Activated T-cell treated with anti-CD3 and anti-CD28 coated beads, Interleukin-2, amount 50 U/mL, for 48 hours (primary cell): Measurements from ENCODE around the gene AOPEP.

Experiments
- DNase-seq, 2 experiments: peaks; one replicate each; pipeline ENCODE4 v3.0.0-alpha.2; 2020

AOPEP gene, protein sequence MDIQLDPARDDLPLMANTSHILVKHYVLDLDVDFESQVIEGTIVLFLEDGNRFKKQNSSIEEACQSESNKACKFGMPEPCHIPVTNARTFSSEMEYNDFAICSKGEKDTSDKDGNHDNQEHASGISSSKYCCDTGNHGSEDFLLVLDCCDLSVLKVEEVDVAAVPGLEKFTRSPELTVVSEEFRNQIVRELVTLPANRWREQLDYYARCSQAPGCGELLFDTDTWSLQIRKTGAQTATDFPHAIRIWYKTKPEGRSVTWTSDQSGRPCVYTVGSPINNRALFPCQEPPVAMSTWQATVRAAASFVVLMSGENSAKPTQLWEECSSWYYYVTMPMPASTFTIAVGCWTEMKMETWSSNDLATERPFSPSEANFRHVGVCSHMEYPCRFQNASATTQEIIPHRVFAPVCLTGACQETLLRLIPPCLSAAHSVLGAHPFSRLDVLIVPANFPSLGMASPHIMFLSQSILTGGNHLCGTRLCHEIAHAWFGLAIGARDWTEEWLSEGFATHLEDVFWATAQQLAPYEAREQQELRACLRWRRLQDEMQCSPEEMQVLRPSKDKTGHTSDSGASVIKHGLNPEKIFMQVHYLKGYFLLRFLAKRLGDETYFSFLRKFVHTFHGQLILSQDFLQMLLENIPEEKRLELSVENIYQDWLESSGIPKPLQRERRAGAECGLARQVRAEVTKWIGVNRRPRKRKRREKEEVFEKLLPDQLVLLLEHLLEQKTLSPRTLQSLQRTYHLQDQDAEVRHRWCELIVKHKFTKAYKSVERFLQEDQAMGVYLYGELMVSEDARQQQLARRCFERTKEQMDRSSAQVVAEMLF

DNA sequence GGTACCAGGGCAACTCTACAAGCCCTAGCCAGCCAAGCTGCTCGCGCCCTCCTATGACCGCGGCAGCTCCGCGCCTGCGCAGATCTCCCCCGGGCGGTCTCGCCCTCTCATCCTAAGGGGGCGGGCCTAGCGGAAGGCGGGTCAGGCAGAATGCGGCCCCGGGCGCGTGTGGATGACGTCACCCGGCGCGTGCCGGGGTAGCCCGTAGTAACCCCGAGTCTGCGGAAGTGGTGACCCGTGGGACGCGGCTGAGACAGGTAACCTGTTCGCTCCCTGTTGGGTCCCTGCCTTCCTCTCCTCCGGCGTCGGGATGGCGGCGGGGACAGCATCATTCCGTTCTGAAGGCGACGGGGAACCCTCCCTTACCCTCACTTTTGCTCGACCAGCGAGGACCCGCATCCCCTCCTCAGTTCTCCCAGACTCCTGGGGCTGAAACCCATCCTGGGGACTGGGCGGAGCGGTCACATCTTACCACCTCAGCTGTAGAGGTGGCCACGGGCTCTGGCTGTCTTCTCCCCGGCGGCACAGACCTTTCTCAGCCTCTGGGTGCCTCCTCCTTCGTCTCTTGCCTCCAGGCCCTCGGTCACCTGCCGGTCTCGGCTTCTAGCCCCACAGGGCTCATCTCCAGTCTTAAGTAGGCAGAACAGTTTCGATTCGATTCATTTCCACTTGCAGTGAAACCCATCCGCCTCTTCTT lies at the start of gene AOPEP:
TSS of gene AOPEP (plus strand) at position 205 of the 697 bp plus-strand sequence. CDS start 33,085 bp downstream, outside the sequence.
- peak; percentile 99 for DNase-seq

DNA sequence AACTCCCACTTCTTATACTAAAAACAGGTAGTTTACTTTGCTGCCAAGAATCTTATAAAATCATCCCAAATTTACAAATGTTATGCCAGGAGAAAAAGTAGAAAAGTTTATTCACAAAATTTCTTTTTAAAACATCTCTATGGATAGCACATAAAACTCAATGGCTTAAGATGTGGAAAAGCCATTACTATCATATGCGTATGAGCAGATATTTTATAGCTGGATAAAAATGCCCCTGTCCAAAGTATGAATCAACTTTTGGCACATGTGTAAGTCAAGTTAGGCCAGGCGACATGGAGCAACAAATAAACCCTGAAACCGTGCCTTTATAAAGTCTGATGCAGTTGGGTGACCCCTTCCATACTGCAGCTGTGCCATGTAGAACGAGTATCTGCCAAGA lies 48.6 kb upstream of the AOPEP start:
- no peak for DNase-seq

DNA sequence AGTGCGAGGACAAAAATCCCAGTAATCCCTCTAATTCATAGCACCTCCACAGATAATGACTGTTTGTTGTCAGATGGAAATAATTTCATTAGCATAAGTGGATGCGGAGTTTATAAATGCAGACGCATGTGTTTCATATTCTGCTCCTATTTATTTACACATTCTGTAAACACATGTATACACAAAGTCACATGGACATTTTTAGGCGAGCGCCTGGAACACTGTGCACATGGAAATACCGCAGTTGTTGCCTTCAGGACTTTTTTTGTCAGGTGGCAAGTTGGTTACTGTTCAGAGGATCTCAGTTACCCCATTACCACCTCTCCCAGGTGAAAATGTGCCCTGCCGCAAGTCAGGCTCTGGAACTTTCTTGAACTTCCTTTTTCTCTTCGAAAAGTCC lies 46.9 kb upstream of the AOPEP start:
- no peak for DNase-seq

DNA sequence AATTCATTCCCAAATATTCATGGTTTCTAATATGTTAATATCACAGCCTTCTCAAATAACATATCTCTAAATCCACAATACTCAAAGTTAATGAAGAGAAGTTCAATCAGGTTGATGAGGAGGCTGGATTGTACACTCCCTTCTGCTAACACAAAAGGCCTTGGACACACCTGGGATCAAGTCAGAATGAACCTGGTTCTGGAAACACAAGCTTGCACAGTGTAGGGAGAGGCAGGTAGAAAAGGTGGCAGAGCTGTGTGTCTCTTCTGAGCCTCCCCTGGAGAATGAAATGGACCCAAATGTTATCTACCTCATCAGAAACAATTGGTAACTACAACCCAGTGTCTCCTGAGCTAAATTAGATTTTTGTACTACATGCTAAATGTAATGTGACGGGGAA lies 46.5 kb upstream of the AOPEP start:
- no peak for DNase-seq

DNA sequence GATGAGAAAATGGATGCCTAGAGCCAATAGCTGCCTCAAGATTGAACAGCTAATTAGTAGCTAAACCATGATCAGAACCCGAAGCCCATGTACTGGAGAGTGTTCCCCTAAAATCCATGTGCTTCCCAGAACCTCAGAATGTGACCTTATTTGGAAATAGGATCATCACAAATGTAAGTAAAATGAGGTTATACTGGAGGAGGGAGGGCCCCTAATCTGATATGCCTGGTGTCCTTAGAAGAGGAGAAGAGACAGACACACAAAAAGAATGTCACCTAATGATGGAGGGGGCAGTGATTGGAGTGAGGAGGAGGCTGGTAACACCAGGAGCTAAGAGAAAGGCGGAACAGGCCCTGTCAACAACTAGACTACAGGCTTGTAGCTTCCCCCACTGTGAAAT lies 45.9 kb upstream of the AOPEP start:
- no peak for DNase-seq

DNA sequence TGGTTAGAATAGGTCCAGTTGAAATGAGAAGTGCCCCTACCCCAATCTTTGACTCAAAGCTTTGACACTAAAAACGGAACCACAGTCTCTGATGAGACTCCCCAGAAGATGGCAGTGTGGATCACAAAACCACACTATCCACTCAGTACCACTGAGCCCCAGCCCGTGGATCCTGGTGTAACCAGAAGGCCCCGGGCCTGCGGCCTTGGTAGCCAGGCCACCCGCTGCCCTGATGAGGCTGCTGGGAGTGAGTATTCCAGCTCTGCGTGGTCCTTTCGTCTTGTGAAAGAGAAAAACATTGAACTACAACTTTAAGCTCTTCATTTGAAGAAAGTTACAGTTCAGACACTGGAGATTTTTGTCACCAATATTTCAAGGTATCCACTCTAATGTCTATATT lies 45.0 kb upstream of the AOPEP start:
- DNase-seq: peak; percentile 61 to 71

DNA sequence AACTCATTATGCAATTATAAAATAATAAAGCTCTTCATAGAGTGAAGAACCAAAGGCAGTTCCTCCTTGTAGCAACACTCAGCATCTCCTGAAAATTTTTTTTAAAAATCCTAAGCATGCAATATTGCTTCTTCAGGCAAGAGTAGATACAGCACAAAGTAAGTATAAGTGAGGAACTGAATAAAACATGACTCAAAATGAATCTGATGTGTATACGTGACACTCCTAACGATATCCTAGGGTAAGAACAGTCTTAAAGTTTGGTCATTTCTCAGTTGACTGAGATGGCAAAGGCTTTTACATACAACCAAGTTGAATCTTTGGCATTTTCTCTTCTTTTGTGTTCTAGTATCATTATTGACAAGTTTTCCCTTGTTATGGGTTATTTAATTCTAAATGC lies 41.1 kb upstream of the AOPEP start:
- no peak for DNase-seq

DNA sequence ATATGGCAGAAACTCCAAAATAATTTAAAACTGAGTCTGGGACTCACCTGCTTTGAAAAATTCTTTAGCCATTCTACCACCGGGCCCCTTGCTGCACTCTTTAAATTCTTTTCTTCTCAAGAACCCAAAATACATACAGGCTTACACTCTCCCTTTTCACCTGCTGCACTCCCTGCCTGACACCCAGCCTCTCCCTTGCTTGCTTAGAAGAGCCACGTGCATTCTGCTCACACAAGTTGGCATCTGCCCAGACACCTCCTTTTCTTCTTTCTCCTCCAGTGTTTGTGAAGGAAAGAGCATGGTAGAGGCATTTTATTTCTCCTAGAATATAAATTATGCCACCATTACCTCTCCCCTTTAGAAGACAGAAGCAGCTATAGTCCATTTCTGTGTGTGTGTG lies 39.0 kb upstream of the AOPEP start:
- DNase-seq: no peak

DNA sequence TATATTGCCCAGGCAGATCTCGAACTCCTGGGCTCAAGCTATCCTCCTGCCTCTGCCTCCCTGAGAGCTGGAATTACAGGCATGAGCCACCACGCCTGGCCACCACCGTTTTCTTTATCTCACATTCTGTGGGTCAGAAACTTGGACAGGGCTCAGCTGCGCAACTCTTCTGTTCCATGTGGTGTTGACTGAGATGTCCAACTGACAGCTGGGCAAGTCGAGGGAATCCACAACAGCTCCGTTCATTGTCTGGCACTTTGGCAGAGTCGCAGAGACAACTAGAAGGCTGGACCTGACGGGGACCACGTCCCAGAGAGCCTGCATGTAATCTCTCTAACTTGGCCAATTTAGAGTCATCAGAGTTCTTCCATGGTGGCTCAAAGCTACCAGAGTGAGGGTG lies 36.2 kb upstream of the AOPEP start:
- no peak for DNase-seq

DNA sequence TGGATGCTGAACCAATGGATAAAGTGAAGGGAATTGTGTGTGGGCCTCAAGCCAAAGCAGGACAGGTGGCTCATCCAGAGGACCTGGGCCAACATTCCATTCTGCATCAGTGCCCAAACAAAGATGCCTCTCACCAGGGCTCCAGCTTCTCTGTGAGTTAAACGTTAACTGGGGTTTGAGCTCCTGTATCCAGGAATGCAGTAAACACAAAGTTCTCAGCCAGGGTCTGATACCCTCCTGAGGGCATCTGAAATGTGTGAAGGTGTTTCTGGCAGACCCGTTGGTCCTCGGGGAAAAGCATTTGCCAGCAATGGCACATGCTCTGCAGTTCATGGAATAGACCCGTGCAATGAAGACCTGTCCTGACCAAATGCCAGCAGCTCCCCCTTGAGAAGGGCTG lies 33.9 kb upstream of the AOPEP start:
- DNase-seq: no peak

DNA sequence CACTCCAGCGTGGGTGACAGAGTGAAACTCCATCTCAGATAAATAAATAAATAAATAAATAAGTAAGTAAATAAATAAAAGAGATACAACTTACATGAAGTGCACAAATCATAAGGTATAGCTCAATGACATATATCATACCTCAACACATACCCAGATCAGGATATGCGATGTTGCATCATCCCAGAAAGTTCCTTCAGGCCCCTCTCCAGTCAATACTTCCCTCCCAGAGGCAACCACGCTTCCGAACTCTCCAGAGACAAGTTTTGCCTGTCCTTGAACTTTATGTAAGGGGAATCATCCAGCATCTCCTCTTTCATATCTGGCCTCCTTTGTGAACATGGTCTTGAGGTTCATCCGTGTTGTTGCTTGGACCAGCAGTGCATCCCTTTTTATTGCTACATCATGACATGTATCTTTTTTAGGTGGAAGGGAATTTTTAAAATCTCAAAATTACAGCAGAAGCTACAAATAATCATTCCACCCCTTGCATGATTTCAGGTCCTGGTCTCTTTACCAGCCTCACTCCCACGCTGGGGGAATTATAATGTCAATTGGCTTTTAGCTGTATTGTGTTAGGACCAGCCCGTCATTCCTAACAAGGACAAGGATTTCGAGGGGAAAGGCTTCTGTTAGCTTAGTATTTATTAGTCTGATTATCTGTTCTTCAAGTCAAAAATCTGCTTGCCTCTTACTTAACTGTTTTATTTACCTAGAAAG lies 32.9 kb upstream of the AOPEP start:
- DNase-seq: no peak

DNA sequence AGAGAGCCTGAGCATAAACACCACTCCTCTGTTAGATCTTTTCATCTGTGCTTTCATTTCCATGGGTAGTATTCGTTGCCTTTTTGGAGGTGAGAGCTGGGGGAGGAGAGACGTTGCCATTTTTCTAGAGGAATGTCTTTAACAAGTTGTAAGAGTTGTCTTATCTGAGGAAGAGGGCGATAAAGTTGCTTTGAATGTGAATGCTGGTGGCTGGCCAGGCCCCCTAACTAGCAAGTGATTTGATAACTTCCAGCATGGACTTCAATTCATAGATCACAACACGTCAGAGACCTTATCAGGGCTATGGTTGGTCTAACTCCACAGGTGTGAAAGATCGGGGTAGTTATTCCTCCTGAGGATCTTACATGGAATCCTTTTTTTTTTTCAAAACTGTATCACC lies 30.0 kb upstream of the AOPEP start:
- DNase-seq: no peak

DNA sequence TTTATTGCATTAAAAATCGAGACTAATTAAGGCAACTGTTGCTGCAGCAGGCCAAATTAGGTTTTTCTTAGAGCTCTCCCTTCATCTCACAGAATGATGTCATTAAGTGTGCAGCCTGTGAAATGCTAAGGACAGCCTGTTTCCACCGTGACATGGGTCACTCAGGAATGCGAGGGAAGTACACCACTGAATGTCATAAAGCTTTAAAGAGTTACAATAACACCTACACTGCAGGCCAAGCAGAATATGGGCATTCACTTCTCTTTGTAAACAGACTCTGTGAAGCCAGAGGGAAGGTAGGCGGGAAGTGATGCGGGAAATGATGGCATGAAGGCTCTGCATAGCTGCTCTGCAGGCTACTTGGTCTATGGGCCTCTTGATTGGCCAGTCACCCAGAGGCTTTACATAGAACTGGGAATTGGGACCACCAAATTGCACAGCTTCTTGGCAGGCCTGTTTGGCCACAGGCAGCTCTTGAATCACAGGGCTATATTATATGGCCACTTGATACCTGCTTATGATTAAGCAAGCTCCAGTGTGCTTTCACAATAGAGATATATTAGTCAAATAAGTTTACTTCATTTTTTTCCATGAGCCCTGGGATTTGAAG lies 28.4 kb upstream of the AOPEP start:
- no peak for DNase-seq

DNA sequence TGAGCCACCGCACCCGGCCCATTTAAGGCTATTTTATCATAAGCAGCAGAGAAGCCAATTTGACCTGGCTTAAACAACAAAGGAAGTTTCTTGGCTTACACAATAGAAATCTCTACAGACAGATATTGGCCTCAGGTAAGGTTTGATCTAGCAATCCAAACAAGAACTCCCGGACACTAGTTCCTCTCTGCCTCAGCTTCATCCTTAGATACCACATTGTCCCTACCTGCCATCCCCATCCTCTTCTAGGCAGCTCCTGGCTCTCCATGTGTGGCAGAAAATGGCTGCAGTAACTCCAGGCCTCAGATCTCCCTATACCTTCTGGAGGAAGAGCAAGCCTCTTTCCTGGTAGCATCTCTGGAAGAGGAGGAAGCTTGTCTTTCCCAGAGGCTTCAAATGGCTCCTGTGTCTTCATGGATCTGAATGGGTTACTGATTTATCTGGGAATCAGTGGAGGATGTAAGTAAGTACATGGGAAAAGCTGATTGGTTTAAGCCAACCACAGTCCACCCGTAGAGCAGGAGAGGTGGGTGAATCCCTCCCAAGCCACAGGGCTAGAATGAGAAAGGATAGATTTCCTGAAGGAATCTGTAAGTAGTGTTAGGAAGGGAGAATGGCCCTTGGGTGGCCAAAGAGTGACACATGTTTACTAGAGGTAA lies 26.7 kb upstream of the AOPEP start:
- no peak for DNase-seq

DNA sequence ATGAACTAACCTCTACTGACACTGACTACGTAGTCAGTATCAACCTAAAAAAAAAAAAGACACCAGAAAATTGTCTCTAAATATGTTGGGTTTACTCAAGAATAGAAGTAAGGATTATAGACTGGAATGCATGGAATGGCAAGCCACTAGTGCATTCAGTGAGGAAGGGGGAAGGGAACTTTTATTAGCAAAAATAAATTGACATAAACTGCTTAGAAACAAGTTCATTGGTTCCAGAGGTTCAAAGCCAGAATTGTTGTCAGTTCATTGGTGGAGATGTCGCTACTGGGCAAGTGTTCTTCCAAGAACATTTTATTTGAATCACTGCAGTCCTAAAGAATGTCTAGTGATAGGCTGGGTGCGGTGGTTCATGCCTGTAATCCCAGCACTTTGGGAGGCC lies 26.1 kb upstream of the AOPEP start:
- no peak for DNase-seq

DNA sequence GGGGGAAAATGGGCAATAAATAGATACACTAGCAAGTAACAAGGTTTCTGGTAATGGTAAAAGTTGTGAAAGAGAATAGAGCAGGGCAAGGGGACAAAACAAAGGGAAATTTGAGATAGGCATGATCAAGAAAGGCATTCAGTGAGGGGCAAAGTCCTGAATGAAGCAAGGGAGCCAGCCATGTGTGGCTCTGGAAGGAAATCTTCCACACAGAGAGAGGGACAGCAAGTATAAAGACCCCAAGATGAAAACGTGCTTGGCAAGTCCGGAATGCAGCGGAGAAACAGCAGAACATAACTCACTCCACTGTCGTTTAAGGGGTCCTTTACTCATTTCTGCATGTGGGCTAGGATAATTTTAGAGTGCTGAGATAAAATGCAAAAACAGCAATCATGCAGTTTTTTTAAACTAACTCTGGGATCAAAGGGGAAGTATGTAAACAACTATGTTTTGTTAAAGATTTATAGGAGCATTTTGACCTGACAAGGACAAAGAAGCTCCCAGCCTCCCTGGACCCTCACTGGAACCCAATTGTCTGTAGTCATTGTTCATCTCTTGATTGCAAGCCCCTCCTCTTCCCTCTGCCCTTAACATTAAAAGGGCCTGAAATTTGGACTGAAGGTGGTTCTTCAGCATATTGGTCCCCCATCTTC lies 22.9 kb upstream of the AOPEP start:
- no peak for DNase-seq

DNA sequence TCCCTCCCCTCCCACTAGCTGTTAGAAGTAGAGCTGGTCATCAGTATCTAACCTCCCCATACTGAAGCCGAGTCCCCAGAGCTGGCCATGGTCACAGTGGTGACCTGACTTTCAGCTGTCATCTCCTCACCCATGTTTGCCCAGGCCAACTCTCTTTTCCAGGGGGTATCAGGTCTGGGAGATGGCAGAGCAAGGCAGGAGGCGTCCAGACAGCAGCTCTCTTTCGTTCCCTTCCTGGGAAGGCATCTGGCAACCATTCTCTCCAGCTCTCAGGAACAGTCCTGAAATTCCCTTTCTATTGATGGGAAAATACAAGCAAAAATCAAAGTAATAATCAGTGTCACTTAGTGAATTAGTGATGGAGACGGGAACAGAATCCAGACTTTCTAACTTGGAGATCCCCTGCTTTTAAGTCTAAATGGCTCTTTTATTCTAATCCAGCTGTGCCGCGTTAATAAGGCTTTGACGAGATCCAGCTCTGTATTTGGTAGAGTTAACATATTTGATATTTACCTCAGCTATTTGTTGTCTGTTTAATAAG lies 21.3 kb upstream of the AOPEP start:
- no peak for DNase-seq

DNA sequence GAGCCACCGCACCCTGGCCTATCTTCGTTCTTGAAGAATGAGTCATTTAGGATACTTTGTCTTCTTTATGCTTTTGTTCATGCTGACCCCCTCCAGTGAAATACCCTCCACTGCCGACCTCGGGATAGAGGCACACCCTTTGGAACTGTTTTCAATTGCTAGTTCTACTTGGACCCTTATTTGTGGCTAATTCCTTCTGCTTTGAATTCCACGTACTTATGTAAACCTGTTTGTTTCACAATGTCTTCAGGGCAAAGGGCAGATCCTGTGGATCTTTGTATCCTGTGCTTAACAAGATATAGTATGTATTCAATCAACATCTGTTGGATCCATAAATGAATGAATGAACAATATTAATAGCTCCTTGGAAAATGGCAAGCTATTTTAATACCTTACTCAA lies 19.6 kb upstream of the AOPEP start:
- DNase-seq: no peak

DNA sequence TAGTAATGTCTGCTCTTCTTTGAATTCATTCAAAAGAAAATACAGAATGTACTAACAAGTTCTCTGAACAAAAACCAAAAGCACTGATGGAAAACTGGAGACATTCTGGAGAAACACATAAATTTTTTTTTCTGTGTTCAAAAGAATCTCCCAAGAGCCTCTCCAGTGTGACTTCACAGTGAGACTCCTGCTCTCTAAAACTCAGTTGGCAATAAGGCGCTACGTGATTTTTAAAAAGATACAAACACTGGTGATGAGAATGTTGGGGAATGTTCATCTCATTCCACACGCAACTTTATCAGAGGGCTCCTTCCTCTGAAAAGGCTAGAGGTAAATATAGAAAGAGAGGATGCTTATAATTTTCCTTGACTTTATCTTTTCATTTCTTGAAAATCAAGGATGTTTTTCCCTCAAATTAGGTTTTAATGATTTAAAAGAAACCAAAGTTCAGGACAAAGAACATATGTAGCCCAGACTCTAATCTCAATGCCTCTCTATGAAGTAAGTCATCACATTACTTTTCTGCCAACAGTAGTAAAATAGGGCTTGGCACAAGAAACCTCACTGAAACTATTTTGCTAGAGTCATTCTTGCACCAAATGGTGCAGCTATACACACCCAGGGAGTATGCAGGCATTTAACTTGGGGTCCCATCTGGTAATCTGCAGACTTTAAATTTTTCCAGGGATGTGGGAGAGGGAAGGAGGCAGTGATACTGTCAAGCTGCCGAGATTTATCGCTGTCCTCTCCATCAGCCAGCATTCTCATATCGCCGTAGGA lies 12.9 kb upstream of the AOPEP start:
- DNase-seq: no peak

DNA sequence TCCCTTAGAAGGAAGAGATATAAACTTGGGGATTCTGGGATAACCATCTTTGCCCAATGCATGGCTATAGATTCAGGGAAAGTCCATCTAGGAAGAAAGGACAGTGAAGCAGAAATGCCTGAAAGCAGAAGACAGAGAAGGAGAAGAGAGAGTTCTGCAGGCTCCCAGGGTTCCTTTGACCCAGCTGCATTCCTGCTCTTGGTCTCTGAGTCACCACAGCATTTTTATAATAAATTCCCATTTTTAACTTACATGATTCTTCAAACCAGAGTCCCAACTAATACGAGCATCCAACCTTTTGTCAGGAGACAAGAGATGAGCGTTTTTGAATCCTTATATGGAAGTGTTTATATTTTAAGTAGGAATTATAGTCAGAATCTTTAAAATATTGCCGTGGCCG lies 12.0 kb upstream of the AOPEP start:
- no peak for DNase-seq
